Measurements from ENCODE around the gene PXMP2. TPM values are rescaled to one million over a fixed set of nuclear protein-coding genes. Genes with fewer than 3 reads are reported as not detected.
"Not testable (repeated sequence)": the region's sequence is repeated elsewhere in the genome, so short reads cannot be mapped to it uniquely, and the experiment has no call there.

PXMP2 gene
- total RNA-seq, 1 donor from 2014 or later = 18.6 TPM

GRCh38 chr12:132747896-132748295 is 60.5 kb downstream of the PXMP2 start:
- TF ChIP-seq CTCF (IDR thresholded peaks at IDR 0.05) (no peak), EZH2 (IDR thresholded peaks at IDR 0.05) (no peak), EZH2phosphoT487 (IDR thresholded peaks at IDR 0.05) (no peak)
- Histone ChIP-seq H3K79me2 (ENCODE audit: low read depth) (peaks cover 47% of the 10 kb centered on the region), H3F3A (ENCODE audit: low read depth) (no peaks in the 10 kb centered on the region), H3K36me3 (peaks cover 3% of the 10 kb centered on the region), H3K27me3 (no peaks in the 10 kb centered on the region), H2AFZ (replicated peaks) (no peak overlapping the region), H3K9me3 (ENCODE audit: low read depth) (no peaks in the 10 kb centered on the region), H4K20me1 (ENCODE audit: low read depth) (peaks cover 14% of the 10 kb centered on the region), H3K4me2 (no peak overlapping the region), H3K9ac (no peak overlapping the region), H3K4me1 (no peaks in the 10 kb centered on the region), H3K4me3 (no peak overlapping the region), H3K27ac (no peak overlapping the region)
- Mint-ChIP-seq H3K9me3 (no peaks in the 10 kb centered on the region), H3K4me1 (no peaks in the 10 kb centered on the region), H3K27me3 (ENCODE audit: insufficient read depth, low read depth) (peaks cover 2% of the 10 kb centered on the region), H3K27ac (no peak overlapping the region), H3K4me3 (no peak overlapping the region), H3K36me3 (peaks cover 45% of the 10 kb centered on the region)
- no peak for DNase-seq (ENCODE audit: low spot score)

GRCh38 chr12:132748319-132748718 is 60.9 kb downstream of the PXMP2 start:
- H4K20me1 ChIP-seq (ENCODE audit: low read depth) = peaks cover 15% of the 10 kb centered on the region
- H3K4me1 ChIP-seq = no peaks in the 10 kb centered on the region
- no peak overlapping the region for H3K9ac ChIP-seq
- peaks cover 2% of the 10 kb centered on the region for H3K36me3 ChIP-seq
- Mint-ChIP-seq H3K36me3 (peaks cover 42% of the 10 kb centered on the region), H3K4me1 (no peaks in the 10 kb centered on the region), H3K27me3 (ENCODE audit: insufficient read depth, low read depth) (peaks cover 2% of the 10 kb centered on the region), H3K27ac (no peak overlapping the region), H3K9me3 (no peaks in the 10 kb centered on the region), H3K4me3 (no peak overlapping the region)
- no peak for DNase-seq (ENCODE audit: low spot score)
- TF ChIP-seq EZH2 (IDR thresholded peaks at IDR 0.05) (no peak), CTCF (IDR thresholded peaks at IDR 0.05) (no peak), EZH2phosphoT487 (IDR thresholded peaks at IDR 0.05) (no peak)
- no peaks in the 10 kb centered on the region for H3K27me3 ChIP-seq
- H3K4me3 ChIP-seq = no peak overlapping the region
- H3K79me2 ChIP-seq (ENCODE audit: low read depth) = peaks cover 47% of the 10 kb centered on the region
- no peaks in the 10 kb centered on the region for H3K9me3 ChIP-seq (ENCODE audit: low read depth)
- H3K27ac ChIP-seq = no peak overlapping the region
- H3F3A ChIP-seq (ENCODE audit: low read depth) = no peaks in the 10 kb centered on the region
- no peak overlapping the region for H2AFZ ChIP-seq (replicated peaks)
- no peak overlapping the region for H3K4me2 ChIP-seq

GRCh38 chr12:132753670-132754069 is 66.3 kb downstream of the PXMP2 start:
- H4K20me1 ChIP-seq (ENCODE audit: low read depth) = peaks cover 41% of the 10 kb centered on the region
- peaks cover 83% of the 10 kb centered on the region for H3K79me2 ChIP-seq (ENCODE audit: low read depth)

GRCh38 chr12:132754160-132754932 is 67.0 kb downstream of the PXMP2 start:
- TF ChIP-seq CTCF (IDR thresholded peaks at IDR 0.05) (no peak), EZH2phosphoT487 (IDR thresholded peaks at IDR 0.05) (no peak), EZH2 (IDR thresholded peaks at IDR 0.05) (no peak)
- no peak for DNase-seq (ENCODE audit: low spot score)
- H3K79me2 ChIP-seq (ENCODE audit: low read depth) = peaks cover 89% of the 10 kb centered on the region

More at GRCh38 chr12:132753670-132754069, 66.3 kb downstream of the PXMP2 start:
- H3K4me2 ChIP-seq; H3K27ac ChIP-seq; H3K4me1 ChIP-seq; H3K27me3 ChIP-seq; H3K9me3 ChIP-seq (ENCODE audit: low read depth); H3K27ac Mint-ChIP-seq; H3K9me3 Mint-ChIP-seq; H3K9ac ChIP-seq; H3K36me3 ChIP-seq; H3K4me3 Mint-ChIP-seq; H3K4me3 ChIP-seq; H3K4me1 Mint-ChIP-seq; H2AFZ ChIP-seq (replicated peaks); H3K27me3 Mint-ChIP-seq (ENCODE audit: insufficient read depth, low read depth); H3F3A ChIP-seq (ENCODE audit: low read depth); DNase-seq (ENCODE audit: low spot score): not testable (repeated sequence)
- peaks cover 16% of the 10 kb centered on the region for H3K36me3 Mint-ChIP-seq

More at GRCh38 chr12:132754160-132754932, 67.0 kb downstream of the PXMP2 start:
- H2AFZ ChIP-seq (replicated peaks) = no peak overlapping the region
- no peaks in the 10 kb centered on the region for H3K27me3 ChIP-seq
- peaks cover 16% of the 10 kb centered on the region for H3K36me3 Mint-ChIP-seq
- H3K4me2 ChIP-seq = no peak overlapping the region
- no peak overlapping the region for H3K27ac Mint-ChIP-seq
- no peaks in the 10 kb centered on the region for H3K27me3 Mint-ChIP-seq (ENCODE audit: insufficient read depth, low read depth)
- H3K4me1 Mint-ChIP-seq = no peaks in the 10 kb centered on the region
- peaks cover 41% of the 10 kb centered on the region for H4K20me1 ChIP-seq (ENCODE audit: low read depth)
- no peaks in the 10 kb centered on the region for H3K9me3 ChIP-seq (ENCODE audit: low read depth)
- no peaks in the 10 kb centered on the region for H3K4me1 ChIP-seq
- H3K9me3 Mint-ChIP-seq = no peaks in the 10 kb centered on the region
- no peak overlapping the region for H3K27ac ChIP-seq
- H3K9ac ChIP-seq = no peak overlapping the region
- H3K36me3 ChIP-seq = peaks cover 8% of the 10 kb centered on the region
- H3K4me3 ChIP-seq = no peak overlapping the region
- H3K4me3 Mint-ChIP-seq = no peak overlapping the region
- H3F3A ChIP-seq (ENCODE audit: low read depth) = peaks cover 8% of the 10 kb centered on the region

All from neural progenitor cell (in vitro differentiated cells).